K562 (cell line): ENCODE results near the gene WARS2. TPM values are rescaled to one million over a fixed set of nuclear protein-coding genes. Genes with fewer than 3 reads are reported as not detected.

Source experiments
- CBX8 ChIP-seq: fragments of 200-600 bp; sonication (generic); IDR thresholded peaks from 2 replicates; pipeline ENCODE4 v1.6.1; 2012; ENCODE audit warnings: borderline replicate concordance, mixed run types, low read depth, mild to moderate bottlenecking, moderate library complexity, mixed read lengths, low read length, control low read depth, inconsistent platforms; ENCODE audit not compliant: poor library complexity, severe bottlenecking; ENCODE audit errors: extremely low read depth
- REST ChIP-seq, 2 experiments: fragments of 450-650 bp; formaldehyde crosslinking in 1 of 2; IDR thresholded peaks; 2 replicates each; pipeline versions ENCODE4 v1.4.0 to v1.6.1; 2014 to 2020; ENCODE audit warnings: mild to moderate bottlenecking in 2 of 2, borderline replicate concordance in 1 of 2, low read depth in 1 of 2
- TCF15 ChIP-seq: fragments of 250-450 bp; sonication (Bioruptor Pico); IDR thresholded peaks from 2 replicates; pipeline ENCODE4 v1.8.0; 2022; ENCODE audit warnings: moderate library complexity, mild to moderate bottlenecking, inconsistent platforms
- polyA plus RNA-seq, 8 experiments: library from polyadenylated mRNA; depleted of rRNA in 4 of 8; stranded (reverse) in 5 of 8; unstranded in 3 of 8; fragments of >200 nt; fragmentation: Nextera tagmentation in 2 of 8; fragmentation: Illumina TruSeq in 1 of 8; extraction: Ambion mirVana in 2 of 8; extraction: Trizol in 1 of 8; gene quantifications; 2 replicates each; pipeline versions ENCODE4 v1.2.1 to v1.2.3, GENCODE V29; 2011 to 2014; ENCODE audit warnings: inconsistent platforms in 1 of 8, missing spikeins in 1 of 8
- total RNA-seq, 7 experiments: library from RNA; depleted of rRNA in 6 of 7; stranded (reverse); fragments of >200 nt in 6 of 7; fragmentation: Illumina TruSeq in 2 of 7; extraction: Trizol in 2 of 7; gene quantifications; 2 replicates each; pipeline versions ENCODE4 v1.2.1 to v1.2.3, GENCODE V29; 2011 to 2021; ENCODE audit warnings: low replicate concordance in 1 of 7

The WARS2 gene
- total and polyA plus RNA-seq, 9 of the 15 experiments (the other 6 are each of a cell fraction or from before 2014, with no cell fraction given), result 5.7 to 18.0 (median 16.9) TPM

- no peak for TF ChIP-seq REST (IDR thresholded peaks at IDR 0.05; ENCODE audit: borderline replicate concordance)
- no peak for TF ChIP-seq REST (CRISPR knock-in tag; IDR thresholded peaks at IDR 0.05; ENCODE audit: low read depth)
- TF ChIP-seq TCF15, result no peak
- TF ChIP-seq CBX8, result no peak
Observed at GRCh38 chr1:119015547-119015946, 124.9 kb downstream of the WARS2 start (continued).
